ENCODE results near the gene WNT4.

Gene WNT4

DNA sequence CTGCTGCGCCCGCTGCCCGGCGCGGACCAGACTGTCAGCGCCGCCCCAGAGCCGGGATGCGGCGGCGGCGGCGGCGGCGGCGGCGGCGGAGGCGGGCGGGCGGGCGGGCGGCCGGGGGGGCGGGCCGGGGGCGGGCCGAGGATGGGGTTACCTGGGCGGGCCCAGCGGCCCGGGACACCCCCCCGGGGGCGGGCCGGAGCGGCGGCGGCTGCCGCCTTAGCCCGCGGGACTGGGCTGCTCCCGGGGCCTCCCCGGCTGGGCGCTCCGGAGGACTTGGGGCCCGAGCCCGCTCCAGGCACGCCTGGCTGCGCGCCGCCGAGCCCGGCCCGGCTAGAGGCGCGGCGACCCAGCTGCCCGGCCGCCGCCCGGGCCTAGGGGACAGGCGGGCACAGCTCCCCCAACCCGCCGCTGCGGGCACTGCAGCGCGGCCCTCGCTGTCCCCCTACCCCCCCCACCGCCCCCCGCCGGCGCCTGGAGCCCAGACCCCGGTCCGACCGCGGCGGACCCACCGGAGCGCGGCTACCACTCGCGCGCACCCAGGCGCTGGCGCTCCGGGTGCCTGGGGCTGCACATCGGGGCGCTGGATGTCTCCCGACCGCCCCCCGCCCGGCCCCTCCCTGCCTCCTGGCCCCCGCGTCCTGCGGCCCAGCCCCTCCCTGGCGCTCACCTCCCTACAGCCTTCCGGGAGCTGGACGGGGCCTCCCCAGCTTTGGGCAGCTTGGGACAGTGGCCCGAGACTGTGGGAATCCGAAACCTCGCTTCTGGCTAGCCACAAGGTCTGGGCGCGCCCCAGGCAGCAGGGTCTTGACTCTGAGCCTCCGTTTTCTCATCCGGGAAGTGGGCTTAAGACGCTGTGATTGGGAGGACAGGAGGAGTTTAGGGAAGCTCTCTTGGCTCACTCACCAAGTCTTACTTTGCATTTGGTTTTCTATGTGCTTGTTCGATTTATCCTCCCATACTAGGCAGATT is at the start of gene WNT4:
Gene WNT4 (minus strand): TSS at position 33 of the 969 bp plus-strand sequence. CDS start 175 bp downstream, outside the sequence.
- Histone ChIP-seq H3K27ac (ENCODE audit: low read depth, low read length) (no peak within 1 kb of the TSS), H3K4me1 (ENCODE audit: control insufficient read depth, insufficient read depth, low read length) (peaks cover 2% of the 10 kb centered on the region)

DNA sequence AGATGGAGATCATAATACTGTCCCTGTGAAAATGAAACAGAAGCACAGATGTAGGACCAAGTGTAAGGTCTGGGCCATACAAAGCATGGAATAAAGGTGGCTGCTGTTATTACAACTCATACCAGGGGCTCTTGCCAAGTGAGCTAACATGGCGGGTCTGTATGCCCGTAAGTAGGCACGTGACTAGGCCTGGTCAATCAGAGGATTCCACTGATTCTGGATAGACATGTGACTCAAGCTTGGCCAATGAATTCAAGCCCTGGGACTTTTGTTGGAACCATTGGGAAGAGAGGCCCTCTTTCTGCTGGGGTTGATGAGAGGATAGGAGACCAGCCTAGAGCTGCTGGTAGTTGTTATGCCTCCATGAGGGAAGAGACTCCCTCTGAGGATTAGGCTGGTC is 47.8 kb upstream of the WNT4 start:
- H3K36me3 ChIP-seq (ENCODE audit: control insufficient read depth, insufficient read depth, low read length): no peaks in the 10 kb centered on the region
- peaks cover 3% of the 10 kb centered on the region for H3K27me3 ChIP-seq (ENCODE audit: control insufficient read depth, insufficient read depth, low read length)
- H3K4me3 ChIP-seq (ENCODE audit: low read length): no peak overlapping the region
- no peak overlapping the region for H3K27ac ChIP-seq (ENCODE audit: low read depth, low read length)
- H3K9ac ChIP-seq (ENCODE audit: low read length): no peak overlapping the region
- no peaks in the 10 kb centered on the region for H3K4me1 ChIP-seq (ENCODE audit: control insufficient read depth, insufficient read depth, low read length)

More for the DNA sequence above, at the start of gene WNT4:
- Histone ChIP-seq H3K36me3 (ENCODE audit: control insufficient read depth, insufficient read depth, low read length) (no peaks in the 10 kb centered on the region), H3K4me3 (ENCODE audit: low read length) (peak within 1 kb of the TSS; percentile 52), H3K27me3 (ENCODE audit: control insufficient read depth, insufficient read depth, low read length) (peaks cover 14% of the 10 kb centered on the region), H3K9ac (ENCODE audit: low read length) (no peak within 1 kb of the TSS)

DNA sequence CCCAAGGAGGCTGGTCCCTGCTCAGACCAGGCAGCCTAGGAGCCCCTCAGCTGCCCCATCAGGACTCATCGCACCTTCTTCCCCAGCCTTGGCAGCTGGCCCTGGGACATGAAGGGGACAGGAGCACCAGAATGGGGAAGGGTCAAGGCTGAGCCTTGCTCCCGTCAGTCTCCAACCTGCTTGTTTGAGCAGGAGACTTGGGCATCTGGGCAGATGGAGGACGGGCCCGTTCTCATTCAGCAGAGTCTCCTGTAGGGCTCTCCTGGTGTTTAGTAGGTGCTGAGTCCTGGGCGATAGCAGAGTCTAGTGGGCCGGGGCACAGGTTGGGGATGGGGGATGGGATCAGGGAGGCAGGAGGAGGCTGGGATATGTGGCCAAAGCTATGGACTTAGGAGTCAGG is 47.4 kb upstream of the WNT4 start:
- no peaks in the 10 kb centered on the region for H3K36me3 ChIP-seq (ENCODE audit: control insufficient read depth, insufficient read depth, low read length)
- no peak overlapping the region for H3K9ac ChIP-seq (ENCODE audit: low read length)
- H3K27ac ChIP-seq (ENCODE audit: low read depth, low read length): no peak overlapping the region
- no peak overlapping the region for H3K4me3 ChIP-seq (ENCODE audit: low read length)
- no peaks in the 10 kb centered on the region for H3K4me1 ChIP-seq (ENCODE audit: control insufficient read depth, insufficient read depth, low read length)
- peaks cover 4% of the 10 kb centered on the region for H3K27me3 ChIP-seq (ENCODE audit: control insufficient read depth, insufficient read depth, low read length)

DNA sequence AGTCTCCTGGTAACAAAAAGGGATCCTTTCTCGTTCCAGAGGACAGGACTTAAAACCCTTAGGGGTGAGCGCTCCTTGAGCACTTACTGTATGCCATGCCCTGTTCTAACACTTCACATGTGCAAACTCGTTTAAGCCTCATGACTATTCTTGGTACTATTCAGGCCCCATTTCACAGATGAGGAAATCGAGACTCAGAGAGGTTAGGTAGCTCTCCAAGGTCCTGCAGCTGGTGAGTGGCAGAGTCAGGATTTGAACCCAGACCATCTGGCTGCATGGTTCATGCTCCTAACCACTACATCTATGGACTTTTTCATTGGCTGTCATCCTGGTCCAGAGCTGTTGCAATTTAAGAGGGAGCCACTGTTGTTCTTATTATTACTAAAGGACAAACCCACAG is 46.7 kb upstream of the WNT4 start:
- Histone ChIP-seq H3K27ac (ENCODE audit: low read depth, low read length) (no peak overlapping the region), H3K36me3 (ENCODE audit: control insufficient read depth, insufficient read depth, low read length) (no peaks in the 10 kb centered on the region), H3K9ac (ENCODE audit: low read length) (no peak overlapping the region), H3K4me1 (ENCODE audit: control insufficient read depth, insufficient read depth, low read length) (no peaks in the 10 kb centered on the region), H3K4me3 (ENCODE audit: low read length) (no peak overlapping the region), H3K27me3 (ENCODE audit: control insufficient read depth, insufficient read depth, low read length) (peaks cover 4% of the 10 kb centered on the region)

DNA sequence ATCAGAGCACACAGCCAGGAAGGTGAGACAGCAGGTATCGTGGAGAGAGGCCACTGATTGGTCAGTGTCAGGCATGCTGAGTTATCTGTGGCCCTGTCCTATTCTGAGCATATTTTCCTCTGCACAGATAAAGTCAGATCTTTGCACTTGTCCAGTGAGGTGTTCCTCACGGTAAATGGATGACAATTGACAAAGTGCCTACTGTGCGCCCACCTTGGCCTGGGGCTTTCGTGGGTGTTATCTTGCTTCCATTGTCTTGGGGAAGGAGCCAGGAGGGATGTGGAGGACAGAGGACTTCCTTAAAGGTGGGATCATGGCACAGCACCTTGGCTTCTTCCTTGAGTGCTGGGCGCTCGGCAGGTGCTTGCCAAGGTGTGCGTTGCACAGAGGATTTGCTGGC is 46.0 kb upstream of the WNT4 start:
- H3K4me3 ChIP-seq (ENCODE audit: low read length): no peak overlapping the region
- H3K36me3 ChIP-seq (ENCODE audit: control insufficient read depth, insufficient read depth, low read length): no peaks in the 10 kb centered on the region
- no peaks in the 10 kb centered on the region for H3K4me1 ChIP-seq (ENCODE audit: control insufficient read depth, insufficient read depth, low read length)
- no peak overlapping the region for H3K27ac ChIP-seq (ENCODE audit: low read depth, low read length)
- H3K9ac ChIP-seq (ENCODE audit: low read length): no peak overlapping the region
- H3K27me3 ChIP-seq (ENCODE audit: control insufficient read depth, insufficient read depth, low read length): peaks cover 4% of the 10 kb centered on the region

DNA sequence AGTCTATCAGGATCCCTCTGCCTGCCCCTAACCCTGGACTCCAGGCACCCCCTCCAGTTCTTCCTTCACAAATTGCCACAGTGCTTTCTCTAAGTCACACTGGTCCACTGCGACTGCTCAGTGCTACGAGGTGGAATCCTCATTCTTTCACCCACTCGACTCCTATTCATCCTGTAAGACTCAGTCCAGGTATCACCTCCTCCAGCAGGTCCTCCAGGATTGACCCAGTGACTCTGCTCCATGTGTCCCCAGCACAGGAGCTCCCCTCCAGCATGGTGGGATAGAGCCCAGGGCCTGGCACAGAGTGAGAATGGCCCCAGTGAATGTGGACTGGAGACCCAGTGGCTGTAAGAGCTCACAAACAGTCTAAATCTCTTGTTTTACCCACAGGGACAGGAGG is 45.5 kb upstream of the WNT4 start:
- peaks cover 4% of the 10 kb centered on the region for H3K27me3 ChIP-seq (ENCODE audit: control insufficient read depth, insufficient read depth, low read length)
- no peak overlapping the region for H3K27ac ChIP-seq (ENCODE audit: low read depth, low read length)
- H3K36me3 ChIP-seq (ENCODE audit: control insufficient read depth, insufficient read depth, low read length): no peaks in the 10 kb centered on the region
- H3K4me1 ChIP-seq (ENCODE audit: control insufficient read depth, insufficient read depth, low read length): no peaks in the 10 kb centered on the region
- H3K9ac ChIP-seq (ENCODE audit: low read length): no peak overlapping the region
- no peak overlapping the region for H3K4me3 ChIP-seq (ENCODE audit: low read length)

DNA sequence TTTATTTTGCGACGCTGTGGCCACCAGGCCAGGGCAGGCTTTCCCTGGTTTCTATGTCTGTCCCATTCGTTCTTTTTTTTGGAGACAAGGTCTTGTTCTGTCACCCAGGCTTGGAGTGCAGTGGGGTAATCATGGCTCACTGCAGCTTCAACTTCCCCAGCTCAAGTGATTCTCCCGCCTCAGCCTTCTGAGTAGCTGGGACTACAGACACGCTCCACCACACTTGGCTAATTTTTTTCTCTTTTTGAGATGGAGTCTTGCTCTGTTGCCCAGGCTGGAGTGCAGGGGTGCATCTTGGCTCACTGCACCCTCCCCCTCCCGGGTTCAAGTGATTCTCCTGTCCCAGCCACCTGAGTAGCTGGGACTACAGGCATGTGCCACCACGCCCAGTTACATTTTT is 43.4 kb upstream of the WNT4 start:
- no peaks in the 10 kb centered on the region for H3K4me1 ChIP-seq (ENCODE audit: control insufficient read depth, insufficient read depth, low read length)
- peaks cover 4% of the 10 kb centered on the region for H3K27me3 ChIP-seq (ENCODE audit: control insufficient read depth, insufficient read depth, low read length)
- H3K36me3 ChIP-seq (ENCODE audit: control insufficient read depth, insufficient read depth, low read length): no peaks in the 10 kb centered on the region
- no peak overlapping the region for H3K27ac ChIP-seq (ENCODE audit: low read depth, low read length)
- H3K4me3 ChIP-seq (ENCODE audit: low read length): no peak overlapping the region
- no peak overlapping the region for H3K9ac ChIP-seq (ENCODE audit: low read length)

DNA sequence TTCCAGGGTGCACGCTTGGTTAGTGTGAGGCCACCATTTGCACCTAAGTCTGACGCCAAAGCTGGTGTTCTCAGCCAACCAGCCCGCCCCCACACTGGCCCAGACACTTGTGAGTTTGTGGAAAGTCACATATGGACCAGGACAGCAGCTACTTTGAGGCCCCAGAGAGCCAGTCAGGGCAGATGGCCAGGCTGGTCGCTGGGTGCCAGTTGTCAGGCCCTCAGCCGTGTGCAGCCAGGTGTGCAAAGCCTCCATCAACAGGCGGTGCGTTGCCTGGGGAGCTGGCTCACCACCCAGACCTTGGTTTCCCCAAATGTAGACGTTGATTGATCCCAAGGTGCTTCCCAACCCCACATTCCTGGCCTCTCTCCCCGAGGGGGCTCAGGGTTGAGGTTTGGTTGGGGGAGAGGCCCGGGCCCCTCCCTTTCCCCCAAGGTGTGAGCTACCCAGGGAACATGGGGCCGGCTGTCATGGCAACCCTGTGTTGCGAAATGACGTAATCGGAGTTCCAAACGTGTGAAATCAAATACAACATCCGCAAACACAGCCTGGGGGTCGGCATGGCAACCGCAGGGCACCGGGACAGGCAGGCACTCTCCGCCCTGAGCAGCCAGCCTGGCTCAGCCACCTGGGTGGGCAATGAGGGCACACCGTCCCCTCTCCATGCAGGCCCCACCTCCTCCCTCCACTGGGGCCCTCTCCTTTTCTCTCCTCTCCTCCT is 42.2 kb upstream of the WNT4 start:
- Histone ChIP-seq H3K9ac (ENCODE audit: low read length) (no peak overlapping the region), H3K4me1 (ENCODE audit: control insufficient read depth, insufficient read depth, low read length) (no peaks in the 10 kb centered on the region), H3K27me3 (ENCODE audit: control insufficient read depth, insufficient read depth, low read length) (peaks cover 4% of the 10 kb centered on the region), H3K4me3 (ENCODE audit: low read length) (no peak overlapping the region), H3K27ac (ENCODE audit: low read depth, low read length) (no peak overlapping the region), H3K36me3 (ENCODE audit: control insufficient read depth, insufficient read depth, low read length) (no peaks in the 10 kb centered on the region)

DNA sequence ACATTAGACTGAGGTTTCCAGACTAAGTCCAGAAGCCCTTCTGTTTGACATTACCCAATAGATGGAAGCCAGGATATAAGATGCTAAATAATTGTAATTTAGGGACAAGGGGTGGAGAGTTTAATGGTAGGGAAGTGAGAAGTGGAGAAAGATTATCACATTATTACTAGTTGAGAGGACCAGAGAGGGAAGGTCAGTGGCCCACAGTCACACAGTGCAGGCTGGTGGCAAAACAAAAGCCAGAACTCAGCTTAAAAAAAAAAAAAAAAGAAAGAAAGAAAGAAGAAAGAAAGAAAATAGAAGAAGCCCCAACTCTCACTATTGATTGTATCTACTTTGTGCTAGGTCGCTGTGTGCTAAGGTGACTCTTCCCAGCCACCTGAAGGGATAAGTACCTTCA is 41.6 kb upstream of the WNT4 start:
- Histone ChIP-seq H3K27ac (ENCODE audit: low read depth, low read length) (no peak overlapping the region), H3K4me3 (ENCODE audit: low read length) (no peak overlapping the region), H3K27me3 (ENCODE audit: control insufficient read depth, insufficient read depth, low read length) (peaks cover 4% of the 10 kb centered on the region), H3K36me3 (ENCODE audit: control insufficient read depth, insufficient read depth, low read length) (no peaks in the 10 kb centered on the region), H3K9ac (ENCODE audit: low read length) (no peak overlapping the region), H3K4me1 (ENCODE audit: control insufficient read depth, insufficient read depth, low read length) (no peaks in the 10 kb centered on the region)

DNA sequence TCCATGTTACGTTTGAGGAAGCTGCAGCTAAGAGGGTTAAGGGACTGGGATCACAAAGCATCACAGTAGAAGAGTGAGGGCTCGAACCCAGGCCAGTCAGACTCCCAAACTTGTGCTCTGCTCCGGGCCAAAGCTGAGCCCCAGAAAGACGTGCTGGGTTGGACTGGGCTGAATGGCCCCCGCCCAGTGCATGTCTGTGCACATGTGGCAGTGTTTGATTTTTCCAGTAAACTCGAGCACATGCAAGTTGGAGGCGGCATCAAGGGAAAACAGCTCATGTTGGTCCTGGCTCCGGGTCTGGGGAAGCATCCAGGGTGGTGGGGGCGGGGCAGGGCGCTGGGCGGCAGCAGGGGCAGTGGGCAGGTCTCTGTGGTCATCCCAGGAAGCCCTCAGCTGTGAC is 39.8 kb upstream of the WNT4 start:
- H3K4me3 ChIP-seq (ENCODE audit: low read length): no peak overlapping the region
- no peaks in the 10 kb centered on the region for H3K36me3 ChIP-seq (ENCODE audit: control insufficient read depth, insufficient read depth, low read length)
- H3K27ac ChIP-seq (ENCODE audit: low read depth, low read length): no peak overlapping the region
- no peaks in the 10 kb centered on the region for H3K4me1 ChIP-seq (ENCODE audit: control insufficient read depth, insufficient read depth, low read length)
- no peak overlapping the region for H3K9ac ChIP-seq (ENCODE audit: low read length)
- H3K27me3 ChIP-seq (ENCODE audit: control insufficient read depth, insufficient read depth, low read length): peaks cover 4% of the 10 kb centered on the region

DNA sequence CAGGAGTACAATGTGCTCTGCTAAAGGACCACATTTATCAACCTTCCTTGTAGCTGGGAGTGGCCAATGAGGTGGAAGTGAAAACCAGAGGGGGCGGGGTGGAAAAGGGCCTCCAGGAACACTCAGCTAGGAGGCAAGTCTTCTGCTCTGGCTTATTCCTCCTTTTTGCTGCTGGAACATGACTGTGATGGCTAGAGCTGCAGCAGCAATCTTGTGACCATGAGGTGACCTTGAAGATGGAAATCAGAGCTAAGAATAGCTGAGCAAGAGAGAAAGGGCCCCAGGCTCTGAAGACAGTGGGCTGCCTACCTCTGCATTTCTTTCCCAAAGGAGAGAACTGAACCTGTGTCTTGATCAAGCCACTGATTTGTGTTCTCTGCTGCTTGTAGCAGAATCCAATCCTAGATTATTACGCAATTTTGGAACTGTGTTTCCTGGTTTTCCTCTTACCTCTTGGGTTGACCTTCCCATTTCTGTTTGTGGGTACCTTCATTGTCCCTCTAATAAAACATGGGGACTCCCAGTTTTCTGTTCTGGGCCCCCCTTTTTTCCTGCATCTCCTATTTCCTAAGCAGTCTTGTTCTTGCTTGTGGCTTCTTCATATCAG is 36.4 kb upstream of the WNT4 start:
- Histone ChIP-seq H3K27ac (ENCODE audit: low read depth, low read length) (no peak overlapping the region), H3K36me3 (ENCODE audit: control insufficient read depth, insufficient read depth, low read length) (no peaks in the 10 kb centered on the region), H3K4me3 (ENCODE audit: low read length) (no peak overlapping the region), H3K4me1 (ENCODE audit: control insufficient read depth, insufficient read depth, low read length) (no peaks in the 10 kb centered on the region), H3K9ac (ENCODE audit: low read length) (no peak overlapping the region), H3K27me3 (ENCODE audit: control insufficient read depth, insufficient read depth, low read length) (no peaks in the 10 kb centered on the region)

DNA sequence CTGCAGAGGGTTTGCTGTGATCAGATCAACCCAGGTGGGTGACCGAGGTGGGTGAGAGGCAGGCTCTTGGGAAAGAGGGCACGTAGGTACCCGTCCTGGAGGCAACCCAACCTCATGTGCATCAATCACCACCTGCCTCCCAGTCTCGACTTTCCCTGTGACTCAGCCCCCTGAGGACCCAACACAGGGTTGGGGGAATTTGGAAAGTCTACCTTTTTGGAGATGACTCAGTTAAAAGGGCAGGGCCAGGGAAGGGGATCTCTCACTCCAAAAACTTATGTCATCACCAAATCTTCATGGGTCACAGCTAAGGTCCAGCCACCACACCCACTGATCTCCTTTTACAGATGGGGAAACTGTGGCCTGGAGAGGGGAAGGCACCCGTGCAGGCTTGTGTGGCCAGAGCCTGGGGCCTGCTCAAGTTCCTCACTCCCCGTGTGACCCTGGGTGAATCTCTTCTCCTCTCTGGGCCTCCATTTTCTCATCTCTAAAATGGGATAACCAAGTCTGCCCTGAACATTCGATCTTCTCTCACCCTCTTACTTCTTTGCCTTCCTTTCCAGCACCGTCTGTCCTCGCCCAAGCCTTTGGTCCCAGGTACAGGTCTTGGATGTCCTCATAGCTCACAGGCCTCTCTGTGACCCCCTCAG is 34.6 kb upstream of the WNT4 start:
- no peak overlapping the region for H3K4me3 ChIP-seq (ENCODE audit: low read length)
- no peaks in the 10 kb centered on the region for H3K4me1 ChIP-seq (ENCODE audit: control insufficient read depth, insufficient read depth, low read length)
- no peak overlapping the region for H3K9ac ChIP-seq (ENCODE audit: low read length)
- H3K27me3 ChIP-seq (ENCODE audit: control insufficient read depth, insufficient read depth, low read length): no peaks in the 10 kb centered on the region
- H3K27ac ChIP-seq (ENCODE audit: low read depth, low read length): no peak overlapping the region
- no peaks in the 10 kb centered on the region for H3K36me3 ChIP-seq (ENCODE audit: control insufficient read depth, insufficient read depth, low read length)
